NCI-H446 (cell line): ENCODE results near the gene PET100.
"Not testable (repeated sequence)": the region's sequence is repeated elsewhere in the genome, so short reads cannot be mapped to it uniquely, and the experiment has no call there.

Experiments used
- DNase-seq, 2 experiments: peaks; one replicate each; lab custom pipeline; 2025; lab: John Stamatoyannopoulos, UW

PET100 gene

DNA sequence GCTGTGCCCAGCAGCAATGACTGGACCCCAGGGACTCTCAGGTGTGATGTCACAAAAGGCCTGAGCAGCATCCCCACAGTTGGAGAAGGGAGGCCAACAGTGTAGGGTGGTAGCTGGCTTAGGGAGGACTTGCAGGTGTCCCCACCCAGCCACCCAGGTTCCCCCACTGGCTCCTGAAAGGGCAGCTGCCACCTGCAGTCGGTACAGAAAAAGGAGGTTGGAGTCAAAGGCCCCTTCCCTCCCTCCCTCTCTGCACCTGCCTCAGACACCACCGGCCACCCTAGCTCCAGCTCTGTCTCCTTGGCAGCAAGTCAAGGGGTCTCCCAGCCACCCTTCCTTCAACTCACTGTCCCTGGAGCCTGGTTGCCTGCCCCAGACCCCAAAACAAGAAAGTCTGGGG lies 4.1 kb downstream of the PET100 start, which contains the start of gene PCP2:
Gene PCP2 (minus strand): TSS at position 22 of the 400 bp plus-strand sequence. CDS start 262 bp downstream, outside the sequence.
- DNase-seq = no peak

DNA sequence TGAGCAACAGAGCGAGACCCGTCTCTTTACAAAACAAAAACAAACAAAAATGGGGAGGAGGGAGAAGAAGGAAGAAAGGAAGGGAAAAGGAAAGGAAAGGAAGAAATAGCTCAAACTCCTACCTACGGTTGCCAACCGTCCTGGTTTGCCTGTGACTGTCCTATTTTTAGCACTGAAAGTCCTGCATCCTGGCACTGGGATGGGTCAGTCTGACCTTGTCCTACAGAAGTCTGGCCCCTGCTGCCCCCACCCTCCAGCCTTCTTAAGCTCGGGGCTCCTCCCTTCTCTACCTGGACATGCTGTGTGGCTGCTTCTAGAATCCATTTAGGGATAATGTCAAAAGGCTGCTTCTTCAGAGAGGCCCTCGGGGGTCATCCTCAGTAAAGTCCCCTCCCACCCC lies 6.1 kb downstream of the PET100 start:
- DNase-seq = no peak

GRCh38 chr19:7636317-7636690 lies 6.7 kb downstream of the PET100 start:
- no peak for DNase-seq

DNA sequence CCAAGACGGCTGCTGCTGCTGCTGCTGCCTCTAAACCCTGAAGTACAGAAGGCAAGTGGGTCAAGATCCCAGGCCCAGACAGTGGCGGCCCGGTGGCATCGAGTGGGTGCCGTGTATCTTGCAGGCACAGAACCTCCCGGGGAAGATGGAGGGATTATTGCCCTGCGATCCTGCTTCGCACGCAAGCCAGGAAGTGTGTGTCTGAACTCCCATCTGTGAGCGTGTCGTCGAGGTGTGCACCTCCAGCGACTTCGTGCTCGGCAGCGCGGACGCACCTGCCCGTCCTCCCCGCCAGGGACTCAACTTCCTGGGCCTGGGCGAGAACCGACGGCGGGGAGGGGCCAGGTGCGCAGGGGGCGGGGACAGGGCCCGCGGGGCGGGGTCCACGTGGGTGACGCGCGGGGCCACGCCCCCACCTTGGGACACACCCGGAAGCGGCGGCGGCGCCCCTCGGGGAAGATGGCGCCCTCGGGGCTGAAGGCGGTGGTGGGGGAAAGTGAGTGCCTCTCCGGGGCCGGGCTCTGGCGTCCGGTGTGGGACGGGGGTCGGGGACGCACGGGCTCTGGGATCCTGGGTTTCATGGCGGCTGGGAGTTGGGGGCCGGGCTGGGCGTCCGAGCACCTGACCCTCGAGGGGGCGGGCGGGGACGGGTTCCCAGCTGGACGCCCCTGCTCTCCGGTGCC lies 7.2 kb downstream of the PET100 start, which contains the start of gene STXBP2:
Gene STXBP2 (plus strand): TSS at position 420 of the 683 bp plus-strand sequence. CDS start 40 bp downstream, at position 460.
- DNase-seq = peak in 1 of 2 experiments; percentile 43

DNA sequence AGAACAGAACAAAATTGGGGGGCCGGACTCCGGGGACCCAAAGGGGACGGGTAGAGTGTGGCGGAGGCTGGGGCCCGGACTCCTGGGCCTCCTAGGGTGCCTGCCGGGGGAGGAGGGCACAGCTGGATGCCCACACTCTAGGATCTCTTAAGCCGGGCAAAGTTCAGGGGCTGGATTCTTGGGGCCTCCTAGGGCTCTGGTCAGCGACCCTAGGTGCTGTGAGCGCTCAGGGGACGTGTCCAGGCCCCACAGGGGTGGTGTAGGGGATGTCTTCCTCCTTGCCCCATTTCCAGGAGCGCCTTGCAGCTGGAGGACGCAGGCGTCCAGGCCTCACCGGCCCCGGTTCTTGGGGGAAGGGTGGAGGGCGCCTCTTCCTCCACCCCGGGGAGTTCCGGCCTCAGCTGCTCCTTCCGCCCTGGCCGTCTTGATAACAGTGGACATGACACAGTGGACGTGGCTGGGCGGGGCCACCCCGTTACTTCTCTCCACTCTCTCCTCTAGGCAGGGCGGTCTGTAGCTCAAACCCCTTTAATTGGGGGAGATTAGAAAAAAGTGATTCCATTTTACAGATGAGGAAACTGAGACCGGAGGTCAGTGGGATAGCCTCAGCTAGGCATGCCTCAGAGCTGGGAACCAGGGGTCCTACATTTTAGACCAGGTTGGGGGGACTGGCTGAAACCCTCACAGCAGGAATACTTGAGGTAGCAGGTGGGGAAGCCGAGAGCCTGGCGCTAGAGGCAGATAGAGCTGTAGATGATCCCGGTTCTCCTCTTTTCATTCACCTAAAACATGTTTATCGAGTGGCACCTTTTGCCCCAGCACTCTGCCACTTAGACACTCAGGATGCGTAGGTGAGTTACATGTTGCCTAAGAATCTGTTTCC lies 8.0 kb downstream of the PET100 start:
- no peak for DNase-seq

DNA sequence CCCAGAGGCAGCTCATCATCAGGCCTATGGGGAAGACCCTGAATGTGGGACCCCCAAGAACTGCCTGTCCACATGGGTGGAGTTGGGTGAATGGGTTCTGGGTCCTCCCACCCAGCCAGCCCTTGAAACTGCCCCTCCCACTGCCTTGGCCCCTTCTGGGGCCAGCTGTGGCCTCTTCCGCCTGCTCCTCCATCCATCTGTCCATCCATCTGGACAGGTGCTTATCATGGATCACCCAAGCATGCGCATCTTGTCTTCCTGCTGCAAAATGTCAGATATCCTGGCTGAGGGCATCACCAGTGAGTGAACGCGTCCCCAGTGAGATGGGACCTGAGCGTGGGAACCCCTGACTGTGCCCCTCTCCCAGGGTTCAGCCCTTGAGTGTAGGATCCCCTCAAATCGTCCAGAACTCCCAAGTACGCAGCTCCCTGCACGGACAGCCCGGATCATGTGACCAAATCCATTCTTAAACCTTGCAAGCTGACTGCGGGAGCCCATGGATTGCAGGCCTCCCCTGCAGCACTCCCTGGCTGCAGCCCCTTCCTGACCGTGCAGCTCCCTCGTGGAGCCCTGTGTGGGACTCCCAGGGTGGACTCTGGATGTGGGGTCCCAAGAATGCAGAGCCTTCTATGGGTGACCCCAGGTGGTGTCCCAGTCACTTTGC lies 9.3 kb downstream of the PET100 start:
- DNase-seq = no peak

GRCh38 chr19:7639863-7640348 lies 10.3 kb downstream of the PET100 start:
- no peak for DNase-seq

DNA sequence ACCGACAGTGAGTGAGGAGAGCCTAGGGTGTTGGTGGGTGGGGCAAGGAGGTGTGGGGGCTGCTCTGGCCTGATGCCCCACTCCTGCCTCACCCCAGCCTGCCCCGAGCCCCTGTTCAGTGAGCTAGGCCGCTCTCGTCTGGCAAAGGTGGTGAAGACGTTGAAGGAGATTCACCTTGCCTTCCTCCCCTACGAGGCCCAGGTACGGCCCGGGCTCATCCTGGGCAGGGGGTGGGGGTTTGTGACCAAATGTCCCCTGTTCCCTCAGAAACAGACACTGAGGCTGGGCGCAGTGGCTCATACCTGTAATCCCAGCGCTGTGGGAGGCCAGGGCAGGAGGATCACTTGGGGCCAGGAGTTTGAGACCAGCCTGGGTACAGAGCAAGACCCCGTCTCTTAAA lies 11.2 kb downstream of the PET100 start:
- DNase-seq = no peak

- DNase-seq = no peak
Observed at GRCh38 chr19:7641290-7642276, 12.0 kb downstream of the PET100 start.

GRCh38 chr19:7642295-7643030 lies 12.9 kb downstream of the PET100 start:
- no peak for DNase-seq

GRCh38 chr19:7643031-7643415 lies 13.4 kb downstream of the PET100 start:
- no peak for DNase-seq

DNA sequence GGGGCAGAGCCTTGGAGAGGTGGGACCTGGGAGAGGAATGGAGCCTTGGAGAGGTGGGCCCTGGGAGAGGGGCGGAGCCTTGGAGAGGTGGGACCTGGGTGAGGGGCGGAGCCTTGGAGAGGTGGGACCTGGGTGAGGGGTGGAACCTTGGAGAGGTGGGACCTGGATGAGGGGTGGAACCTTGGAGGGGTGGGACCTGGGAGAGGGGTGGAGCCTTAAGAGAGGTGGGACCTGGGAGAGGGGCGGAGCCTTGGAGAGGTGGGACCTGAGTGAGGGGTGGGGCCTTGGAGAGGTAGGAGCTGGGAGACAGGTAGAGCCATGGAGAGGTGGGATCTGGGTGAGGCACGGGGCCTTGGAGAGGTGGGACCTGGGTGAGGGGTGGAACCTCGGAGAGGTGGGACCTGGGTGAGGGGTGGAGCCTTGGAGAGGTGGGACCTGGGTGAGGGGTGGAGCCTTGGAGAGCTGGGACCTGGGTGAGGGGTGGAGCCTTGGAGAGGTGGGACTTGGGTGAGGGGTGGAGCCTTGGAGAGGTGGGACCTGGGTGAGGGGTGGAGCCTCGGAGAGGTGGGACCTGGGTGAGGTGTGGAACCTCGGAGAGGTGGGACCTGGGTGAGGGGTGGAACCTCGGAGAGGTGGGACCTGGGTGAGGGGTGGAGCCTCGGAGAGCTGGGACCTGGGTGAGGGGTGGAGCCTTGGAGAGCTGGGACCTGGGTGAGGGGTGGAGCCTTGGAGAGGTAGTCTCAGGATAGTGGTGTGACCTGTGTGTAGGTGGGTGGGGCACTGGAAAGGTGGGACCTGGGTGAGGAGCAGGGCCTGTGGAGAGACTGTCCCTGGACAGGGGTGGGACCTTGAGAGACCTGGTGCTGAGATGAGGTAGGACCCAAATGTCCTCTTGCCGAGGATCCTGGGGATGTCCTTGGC lies 14.3 kb downstream of the PET100 start:
- DNase-seq = not testable (repeated sequence)

DNA sequence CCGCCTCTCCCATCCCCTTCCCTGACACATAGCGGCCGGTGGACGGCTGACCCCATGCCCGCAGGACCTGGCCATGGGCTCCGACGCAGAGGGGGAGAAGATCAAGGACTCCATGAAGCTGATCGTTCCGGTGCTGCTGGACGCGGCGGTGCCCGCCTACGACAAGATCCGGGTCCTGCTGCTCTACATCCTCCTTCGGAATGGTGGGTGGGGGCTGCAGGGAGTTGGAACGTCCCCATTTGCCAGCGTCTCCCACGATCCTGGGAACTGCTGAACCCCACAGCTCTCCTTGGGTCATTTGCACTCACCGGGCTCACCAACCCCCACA lies 14.9 kb downstream of the PET100 start:
- no peak for DNase-seq

GRCh38 chr19:7645163-7645562 lies 15.6 kb downstream of the PET100 start:
- no peak for DNase-seq

- DNase-seq = no peak
Observed at GRCh38 chr19:7645656-7646425, 16.2 kb downstream of the PET100 start.

DNA sequence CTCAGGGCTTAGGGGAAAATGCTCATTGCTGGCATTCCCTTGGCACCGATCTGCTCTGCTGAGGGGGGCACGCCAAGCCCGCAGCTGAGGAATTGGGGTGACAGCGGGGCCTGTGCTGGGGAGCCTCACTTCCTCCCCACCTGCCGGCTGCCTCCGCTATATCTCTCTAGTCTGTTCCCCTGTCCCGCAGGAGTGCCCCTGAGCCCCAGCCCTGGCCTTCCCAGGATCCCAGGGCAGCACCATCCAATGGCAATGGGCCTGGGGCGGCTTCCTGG lies 16.8 kb downstream of the PET100 start:
- no peak for DNase-seq

- no peak for DNase-seq
Observed at GRCh38 chr19:7647156-7647555, 17.6 kb downstream of the PET100 start.

DNA sequence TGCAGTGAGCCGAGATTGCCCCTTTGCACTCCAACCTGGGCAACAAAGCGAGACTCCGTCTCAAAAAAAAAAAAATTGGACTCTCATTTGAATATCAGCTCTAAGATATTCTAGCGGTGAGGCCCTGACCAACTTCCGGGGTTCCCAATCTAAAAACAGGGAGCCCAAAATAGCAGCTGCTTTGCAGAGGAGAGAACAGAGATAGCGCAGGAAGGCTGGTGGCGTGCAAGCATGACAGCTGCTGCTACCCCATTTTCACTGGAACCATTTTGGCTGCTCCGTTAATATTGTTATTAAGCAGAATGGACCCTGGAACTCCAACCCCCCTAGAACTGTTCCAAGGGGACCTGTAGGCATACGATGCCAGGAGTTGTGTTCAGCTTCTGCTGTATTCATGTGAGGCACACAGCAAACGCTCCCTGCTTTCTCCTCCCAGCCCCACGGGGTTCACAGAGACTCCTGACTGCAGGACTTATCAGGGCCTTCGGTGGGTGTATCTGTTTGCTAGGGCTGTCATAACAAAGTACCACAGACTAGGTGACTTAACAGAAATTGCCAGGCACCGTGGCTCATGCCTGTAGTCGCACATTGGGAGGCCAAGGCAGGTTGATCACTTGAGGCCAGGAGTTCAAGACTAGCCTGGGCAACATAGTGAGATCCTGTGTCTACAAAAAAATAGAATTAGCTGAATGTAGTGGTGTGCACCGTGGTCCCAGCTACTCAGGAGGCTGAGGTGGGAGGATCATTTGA lies 18.8 kb downstream of the PET100 start:
- DNase-seq = no peak
